Common myeloid progenitor, CD34-positive (primary cell): ENCODE results near the gene BICRA.
"Not testable (repeated sequence)": the region's sequence is repeated elsewhere in the genome, so short reads cannot be mapped to it uniquely, and the experiment has no call there.

ENCODE experiments used
- CTCF ChIA-PET: fragments of 350-600 bp; sonication (Branson Sonifier 250); formaldehyde crosslinking; loops from one replicate; lab custom pipeline; 2021; ENCODE audit warnings: antibody characterized with exemption; lab: Charles Lee
- POLR2A ChIA-PET: fragments of 350-600 bp; sonication (Branson Sonifier 250); formaldehyde crosslinking; loops from one replicate; lab custom pipeline; 2021; ENCODE audit warnings: antibody characterized with exemption; lab: Charles Lee
- DNase-seq, 3 donors: peaks; one replicate each; pipeline versions ENCODE4 v3.0.0 to v3.0.0-alpha.2; 2013
- H3K27ac ChIP-seq, 2 experiments: 1 replicate in 1 of 2; 2 replicates in 1 of 2; pipeline ENCODE4 v1.7.0; 2013; ENCODE audit warnings: inconsistent platforms in 2 of 2, low read length in 2 of 2, mild to moderate bottlenecking in 2 of 2, low read depth in 1 of 2, moderate library complexity in 1 of 2; ENCODE audit not compliant: severe bottlenecking in 2 of 2, insufficient read depth in 1 of 2, poor library complexity in 1 of 2
- H3K27me3 ChIP-seq, 5 experiments: replicated peaks in 2 of 5; 1 replicate in 3 of 5; 2 replicates in 2 of 5; pipeline versions ENCODE4 v1.6.1 to v1.7.0; 2013; ENCODE audit warnings: low read length in 4 of 5, mild to moderate bottlenecking in 2 of 5, moderate library complexity in 2 of 5, inconsistent platforms in 1 of 5; ENCODE audit not compliant: insufficient read depth in 5 of 5, control insufficient read depth in 4 of 5
- H3K36me3 ChIP-seq, 4 experiments: 1 replicate in 2 of 4; 2 replicates in 2 of 4; pipeline versions ENCODE4 v1.6.1 to v1.7.0; 2013; ENCODE audit warnings: low read length in 3 of 4, control low read depth in 1 of 4, mild to moderate bottlenecking in 1 of 4; ENCODE audit not compliant: control insufficient read depth in 4 of 4, insufficient read depth in 4 of 4
- H3K4me1 ChIP-seq, 4 experiments: 1 replicate in 3 of 4; 2 replicates in 1 of 4; pipeline versions ENCODE4 v1.6.1 to v1.7.1; 2013; ENCODE audit warnings: low read length in 3 of 4, mild to moderate bottlenecking in 3 of 4, control low read depth in 1 of 4, inconsistent platforms in 1 of 4, moderate library complexity in 1 of 4; ENCODE audit not compliant: control insufficient read depth in 4 of 4, insufficient read depth in 4 of 4; ENCODE audit errors: control extremely low read depth in 1 of 4
- H3K4me3 ChIP-seq, 7 experiments: 1 replicate in 4 of 7; 2 replicates in 3 of 7; pipeline versions ENCODE4 v1.5.1 to v1.7.0; 2013; ENCODE audit warnings: mild to moderate bottlenecking in 7 of 7, low read length in 6 of 7, moderate library complexity in 6 of 7, inconsistent platforms in 2 of 7, low read depth in 2 of 7, control low read depth in 1 of 7; ENCODE audit not compliant: insufficient read depth in 4 of 7, control insufficient read depth in 1 of 7; ENCODE audit errors: extremely low read depth in 1 of 7
- H3K9me3 ChIP-seq, 5 experiments: 1 replicate in 4 of 5; 2 replicates in 1 of 5; pipeline versions ENCODE4 v1.6.1 to v1.7.1; 2013; ENCODE audit warnings: low read length in 4 of 5, mild to moderate bottlenecking in 2 of 5, inconsistent platforms in 1 of 5, low read depth in 1 of 5, moderate library complexity in 1 of 5; ENCODE audit not compliant: control insufficient read depth in 4 of 5, insufficient read depth in 2 of 5; ENCODE audit errors: control extremely low read depth in 1 of 5
- WGBS: methylation state at CpG from one replicate; pipeline ENCODE4 v1.1.5; 2013; ENCODE audit not compliant: insufficient coverage; 5-methylcytosine and 5-hydroxymethylcytosine counted together

Gene BICRA

GRCh38 chr19:47661611-47662010 is 52.7 kb downstream of the BICRA start:
- Histone ChIP-seq H3K4me3 (no peak overlapping the region), H3K9me3 (no peaks in the 10 kb centered on the region), H3K36me3 (peaks cover 0 to 6% (median 4%) of the 10 kb centered on the region in 4 experiments), H3K4me1 (peaks cover 0 to 13% (median 0%) of the 10 kb centered on the region in 4 experiments), H3K27me3 (no peaks in the 10 kb centered on the region), H3K27ac (no peak overlapping the region)
- ChIA-PET CTCF (interaction anchor here (1.0 to 1.4 kb wide), 2 partner anchors 12 to 73 kb away, joined by 3 read pairs; no protein-coding TSS in a partner anchor), POLR2A (no interaction called here)
- DNase-seq: no peak
- 100% methylated on average over 3 of the region's 4 CpGs for WGBS

- ChIA-PET POLR2A (no interaction called here), CTCF (interaction anchor here (1.2 kb wide), 1 partner anchor 148 kb away, joined by 3 read pairs; the partner anchor contains the start of gene NAPA)
- WGBS: 100% methylated on average over 3 of the region's 3 CpGs
- Histone ChIP-seq H3K4me3 (no peak overlapping the region), H3K4me1 (peaks cover 0 to 13% (median 0%) of the 10 kb centered on the region in 4 experiments), H3K27ac (no peak overlapping the region), H3K36me3 (peaks cover 0 to 6% (median 4%) of the 10 kb centered on the region in 4 experiments), H3K27me3 (no peaks in the 10 kb centered on the region), H3K9me3 (no peaks in the 10 kb centered on the region)
- no peak for DNase-seq
Measured at GRCh38 chr19:47663435-47663910, 54.5 kb downstream of the BICRA start.

GRCh38 chr19:47663911-47664771 is 55.2 kb downstream of the BICRA start:
- Histone ChIP-seq H3K4me3 (no peak overlapping the region), H3K27ac (no peak overlapping the region), H3K36me3 (peaks cover 0 to 6% (median 4%) of the 10 kb centered on the region in 4 experiments), H3K27me3 (no peaks in the 10 kb centered on the region), H3K4me1 (peaks cover 0 to 13% (median 0%) of the 10 kb centered on the region in 4 experiments), H3K9me3 (no peaks in the 10 kb centered on the region)
- ChIA-PET CTCF (no interaction called here), POLR2A (interaction anchor here (0.6 kb wide), 1 partner anchor 52 kb away, joined by 4 read pairs; no protein-coding TSS in a partner anchor)
- DNase-seq: no peak
- 93% methylated on average over 19 of the region's 24 CpGs for WGBS

- H3K9me3 ChIP-seq, H3K4me3 ChIP-seq, H3K27me3 ChIP-seq, H3K27ac ChIP-seq, DNase-seq, POLR2A ChIA-PET: not testable (repeated sequence)
- 97% methylated on average over 9 of the region's 13 CpGs for WGBS
- Histone ChIP-seq H3K36me3 (peaks cover 0 to 15% (median 3%) of the 10 kb centered on the region in 4 experiments), H3K4me1 (peaks cover 0 to 11% (median 0%) of the 10 kb centered on the region in 4 experiments)
- CTCF ChIA-PET: interaction anchor here (1.0 to 1.6 kb wide), 2 partner anchors 233 to 234 kb away, joined by 3 read pairs; no protein-coding TSS in a partner anchor
Measured at GRCh38 chr19:47668556-47668955, 59.6 kb downstream of the BICRA start.

- Histone ChIP-seq H3K27me3 (no peaks in the 10 kb centered on the region), H3K4me3 (no peak overlapping the region), H3K27ac (no peak overlapping the region), H3K36me3 (peaks cover 0 to 30% (median 15%) of the 10 kb centered on the region in 4 experiments), H3K4me1 (no peaks in the 10 kb centered on the region), H3K9me3 (no peaks in the 10 kb centered on the region)
- WGBS: 94% methylated on average over 5 of the region's 8 CpGs
- CTCF ChIA-PET: no interaction called here
- DNase-seq: no peak
- POLR2A ChIA-PET: no interaction called here
Measured at GRCh38 chr19:47670736-47671135, 61.8 kb downstream of the BICRA start.

- CTCF ChIA-PET: no interaction called here
- H3K36me3 ChIP-seq: peaks cover 0 to 28% (median 15%) of the 10 kb centered on the region in 4 experiments
Measured at GRCh38 chr19:47671499-47671898, 62.6 kb downstream of the BICRA start.

GRCh38 chr19:47673426-47673825 is 64.5 kb downstream of the BICRA start:
- WGBS: 100% methylated on average over 2 of the region's 7 CpGs
- ChIA-PET POLR2A (no interaction called here), CTCF (interaction anchor here (1.7 kb wide), 1 partner anchor 12 kb away, joined by 3 read pairs; no protein-coding TSS in a partner anchor)
- Histone ChIP-seq H3K36me3 (peaks cover 2 to 37% (median 22%) of the 10 kb centered on the region in 4 experiments), H3K27ac (no peak overlapping the region), H3K4me1 (no peaks in the 10 kb centered on the region), H3K4me3 (no peak overlapping the region), H3K9me3 (no peaks in the 10 kb centered on the region), H3K27me3 (no peaks in the 10 kb centered on the region)
- DNase-seq: no peak

More at GRCh38 chr19:47671499-47671898, 62.6 kb downstream of the BICRA start:
- WGBS: 100% methylated on average over 2 of the region's 2 CpGs
- DNase-seq: no peak
- Histone ChIP-seq H3K4me3 (no peak overlapping the region), H3K4me1 (no peaks in the 10 kb centered on the region), H3K27ac (no peak overlapping the region), H3K9me3 (no peaks in the 10 kb centered on the region), H3K27me3 (no peaks in the 10 kb centered on the region)
- POLR2A ChIA-PET: no interaction called here
